ENCODE measurements around the gene IGF2BP2. TPM values are rescaled to one million over a fixed set of nuclear protein-coding genes. Genes with fewer than 3 reads are reported as not detected.

The IGF2BP2 gene
- total RNA-seq, 1 experiment from 2014 or later, result 154 TPM

DNA sequence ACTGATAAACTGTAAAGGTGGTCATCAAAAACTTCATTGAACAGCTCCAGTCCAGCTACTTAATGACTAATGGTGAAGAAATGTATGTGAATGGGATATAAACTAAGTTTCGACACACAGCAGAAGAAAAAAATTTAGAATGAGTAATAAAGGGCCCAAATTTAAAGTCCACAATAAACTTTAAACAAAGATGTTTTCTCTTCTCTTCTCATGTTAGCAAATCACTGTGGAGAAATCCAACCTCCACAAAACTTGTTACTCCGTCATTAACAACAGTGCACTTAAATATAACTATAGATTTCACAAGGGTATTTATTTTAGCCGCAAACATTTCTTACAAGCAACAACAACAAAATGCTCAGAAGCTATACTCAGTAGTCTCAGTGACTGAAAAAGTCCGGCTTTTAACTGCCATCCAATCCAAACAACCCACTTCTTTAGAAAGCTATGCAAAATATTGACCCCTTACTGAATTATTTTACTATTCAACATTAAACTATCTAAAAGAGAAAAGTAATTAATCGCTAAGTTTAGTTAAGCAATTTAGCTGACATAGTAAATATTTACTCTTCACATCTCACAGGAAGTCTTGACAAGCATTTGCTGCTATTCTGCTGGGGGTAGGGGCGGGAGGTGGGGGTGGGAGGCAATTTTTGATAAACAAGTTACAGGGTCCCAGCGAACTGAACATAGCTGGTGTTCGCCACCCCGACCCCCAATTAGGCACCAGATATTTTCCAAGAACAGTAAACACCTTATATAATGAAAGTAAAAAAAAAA, 2.4 kb downstream of the IGF2BP2 start:
- CTCF ChIA-PET, result interaction anchor here (0.6 to 2.2 kb wide), 14 partner anchors 9 to 792 kb away, joined by 3 to 8 read pairs (median 4); no protein-coding TSS in a partner anchor
- Mint-ChIP-seq H3K27ac (ENCODE audit: low read depth, unreplicated experiment) (peak overlapping the region; percentile 99), H3K36me3 (ENCODE audit: insufficient read depth, unreplicated experiment) (peaks cover 9% of the 10 kb centered on the region), H3K9me3 (ENCODE audit: unreplicated experiment) (no peaks in the 10 kb centered on the region), H3K4me3 (ENCODE audit: unreplicated experiment) (peak overlapping the region; percentile 96), H3K27me3 (ENCODE audit: insufficient read depth, unreplicated experiment) (no peaks in the 10 kb centered on the region), H3K4me1 (ENCODE audit: insufficient read depth, unreplicated experiment) (peaks cover 32% of the 10 kb centered on the region)
- TF ChIP-seq, protein P1, sequence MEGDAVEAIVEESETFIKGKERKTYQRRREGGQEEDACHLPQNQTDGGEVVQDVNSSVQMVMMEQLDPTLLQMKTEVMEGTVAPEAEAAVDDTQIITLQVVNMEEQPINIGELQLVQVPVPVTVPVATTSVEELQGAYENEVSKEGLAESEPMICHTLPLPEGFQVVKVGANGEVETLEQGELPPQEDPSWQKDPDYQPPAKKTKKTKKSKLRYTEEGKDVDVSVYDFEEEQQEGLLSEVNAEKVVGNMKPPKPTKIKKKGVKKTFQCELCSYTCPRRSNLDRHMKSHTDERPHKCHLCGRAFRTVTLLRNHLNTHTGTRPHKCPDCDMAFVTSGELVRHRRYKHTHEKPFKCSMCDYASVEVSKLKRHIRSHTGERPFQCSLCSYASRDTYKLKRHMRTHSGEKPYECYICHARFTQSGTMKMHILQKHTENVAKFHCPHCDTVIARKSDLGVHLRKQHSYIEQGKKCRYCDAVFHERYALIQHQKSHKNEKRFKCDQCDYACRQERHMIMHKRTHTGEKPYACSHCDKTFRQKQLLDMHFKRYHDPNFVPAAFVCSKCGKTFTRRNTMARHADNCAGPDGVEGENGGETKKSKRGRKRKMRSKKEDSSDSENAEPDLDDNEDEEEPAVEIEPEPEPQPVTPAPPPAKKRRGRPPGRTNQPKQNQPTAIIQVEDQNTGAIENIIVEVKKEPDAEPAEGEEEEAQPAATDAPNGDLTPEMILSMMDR (IDR thresholded peaks at IDR 0.05; ENCODE audit: unreplicated experiment), result no peak
- POLR2A ChIA-PET, result interaction anchor here (0.6 to 6.4 kb wide), 39 partner anchors 10 to 1254 kb away, joined by 3 to 154 read pairs (median 6); partner anchors contain the start of genes EIF4A2, SENP2, TBCCD1 and TRA2B
- intact Hi-C loops (cut with micrococcal nuclease), result loop anchor here (2.0 to 5.0 kb wide), 3 partner anchors 55 to 165 kb away; no protein-coding TSS in a partner anchor
- no TSS peak for BruUV-seq (replicated peaks)
- DNase-seq (ENCODE audit: unreplicated experiment), result peak; percentile 76

DNA sequence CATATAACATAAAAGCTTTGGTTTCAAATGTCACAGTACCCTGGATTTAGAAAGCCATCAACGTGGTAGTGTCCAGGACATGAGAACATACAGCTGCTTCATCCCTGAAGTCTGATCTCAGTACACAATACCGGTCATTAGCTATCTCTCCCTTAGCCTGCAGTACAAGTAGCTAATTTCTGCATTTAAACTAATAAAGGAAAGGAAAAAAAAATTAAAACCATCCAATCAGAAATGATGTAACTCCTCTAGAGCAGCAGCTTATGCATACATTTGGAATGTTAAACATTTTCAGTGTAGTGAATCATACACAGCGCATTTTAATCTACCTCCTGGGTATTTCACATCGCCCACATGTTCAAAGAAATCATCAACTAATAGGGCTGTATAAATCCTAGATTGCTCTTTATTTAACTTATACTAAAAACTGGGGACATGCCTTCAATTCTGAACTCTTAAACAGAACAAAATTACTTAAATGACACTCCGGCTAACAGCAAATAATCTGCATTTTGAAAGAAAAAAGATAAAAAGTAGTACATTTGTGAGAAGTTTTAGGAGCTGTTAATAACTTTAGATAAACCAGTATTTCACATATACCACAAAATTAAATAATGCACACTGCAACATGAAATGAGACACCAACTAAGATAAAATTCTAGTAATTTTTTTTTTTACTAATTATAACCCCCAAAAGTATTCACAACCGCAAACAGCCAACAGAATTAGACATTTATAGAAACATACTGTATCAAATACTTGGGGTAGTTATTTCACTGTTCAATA, 3.7 kb downstream of the IGF2BP2 start:
- TF ChIP-seq, protein P1 (IDR thresholded peaks at IDR 0.05; ENCODE audit: unreplicated experiment), result no peak
- intact Hi-C loops (cut with micrococcal nuclease), result loop anchor here (1.0 to 5.0 kb wide), 6 partner anchors 25 to 164 kb away; no protein-coding TSS in a partner anchor
- Mint-ChIP-seq H3K27me3 (ENCODE audit: insufficient read depth, unreplicated experiment) (no peaks in the 10 kb centered on the region), H3K36me3 (ENCODE audit: insufficient read depth, unreplicated experiment) (peaks cover 9% of the 10 kb centered on the region), H3K4me1 (ENCODE audit: insufficient read depth, unreplicated experiment) (peaks cover 29% of the 10 kb centered on the region), H3K9me3 (ENCODE audit: unreplicated experiment) (no peaks in the 10 kb centered on the region), H3K4me3 (ENCODE audit: unreplicated experiment) (peak overlapping the region; percentile 96), H3K27ac (ENCODE audit: low read depth, unreplicated experiment) (peak overlapping the region; percentile 79)
- peak; percentile 78 for DNase-seq (ENCODE audit: unreplicated experiment)
- BruUV-seq (replicated peaks), result TSS peak; percentile 93
- ChIA-PET POLR2A (interaction anchor here (0.7 to 6.4 kb wide), 31 partner anchors 8 to 963 kb away, joined by 3 to 154 read pairs (median 8); partner anchors contain the start of genes EIF4A2, SENP2 and TRA2B), CTCF (interaction anchor here (0.6 to 2.2 kb wide), 10 partner anchors 11 to 793 kb away, joined by 3 to 8 read pairs (median 4); no protein-coding TSS in a partner anchor)

DNA sequence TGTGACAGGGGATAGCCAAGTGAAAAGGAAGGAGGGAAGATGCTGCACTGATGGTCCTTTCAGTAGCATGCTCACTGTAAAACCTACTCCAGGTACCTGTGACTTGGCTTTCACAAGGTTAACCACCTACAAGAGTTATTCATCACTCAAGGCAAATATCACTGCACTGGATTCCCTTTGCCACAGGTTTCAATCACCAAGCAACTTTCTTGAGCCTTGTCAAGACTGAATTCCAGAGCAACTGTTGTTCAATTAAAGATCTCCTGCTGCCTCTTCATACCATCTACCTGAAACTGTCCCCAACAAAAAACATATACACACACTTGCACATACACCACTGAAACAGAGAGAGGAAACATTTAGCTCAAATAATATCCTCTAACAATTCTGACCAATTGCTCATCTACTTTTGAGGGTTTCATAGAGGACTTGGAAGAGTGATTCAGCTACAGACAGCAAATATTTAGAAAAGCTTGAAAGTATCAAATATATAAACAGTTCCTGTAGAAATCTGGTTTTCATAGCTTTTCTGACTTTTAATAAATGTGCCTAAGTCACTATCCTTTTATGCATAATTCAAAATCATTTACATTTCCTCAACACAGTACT, 6.5 kb downstream of the IGF2BP2 start:
- Mint-ChIP-seq H3K9me3 (ENCODE audit: unreplicated experiment) (no peaks in the 10 kb centered on the region), H3K36me3 (ENCODE audit: insufficient read depth, unreplicated experiment) (no peaks in the 10 kb centered on the region), H3K27me3 (ENCODE audit: insufficient read depth, unreplicated experiment) (no peaks in the 10 kb centered on the region), H3K4me1 (ENCODE audit: insufficient read depth, unreplicated experiment) (peaks cover 46% of the 10 kb centered on the region), H3K27ac (ENCODE audit: low read depth, unreplicated experiment) (peak overlapping the region; percentile 66), H3K4me3 (ENCODE audit: unreplicated experiment) (peak overlapping the region; percentile 50)
- no TSS peak for BruUV-seq (replicated peaks)
- intact Hi-C loops (cut with micrococcal nuclease), result no loop called here
- DNase-seq (ENCODE audit: unreplicated experiment), result peak; percentile 28
- TF ChIP-seq, protein P1 (IDR thresholded peaks at IDR 0.05; ENCODE audit: unreplicated experiment), result no peak
- POLR2A ChIA-PET, result interaction anchor here (0.5 to 5.3 kb wide), 5 partner anchors 10 to 243 kb away, joined by 3 to 23 read pairs (median 3); no protein-coding TSS in a partner anchor
- CTCF ChIA-PET, result interaction anchor here (0.6 kb wide), 1 partner anchor 14 kb away, joined by 3 read pairs; no protein-coding TSS in a partner anchor

Data from MCF 10A (cell line).